Endodermal cell (in vitro differentiated cells): Measurements from ENCODE around the gene QKI. TPM values are rescaled to one million over a fixed set of nuclear protein-coding genes. Genes with fewer than 3 reads are reported as not detected.

Experiments used
- DNase-seq: peaks from one replicate; pipeline ENCODE4 v3.0.0-alpha.2; 2017
- H3K27ac ChIP-seq: 2 replicates; pipeline ENCODE4 v1.5.1; 2013; ENCODE audit warnings: mild to moderate bottlenecking, low read depth, low read length, moderate library complexity
- H3K27me3 ChIP-seq: 2 replicates; pipeline ENCODE4 v1.6.1; 2013; ENCODE audit warnings: mild to moderate bottlenecking, low read length, moderate library complexity; ENCODE audit not compliant: insufficient read depth, control insufficient read depth, poor library complexity, severe bottlenecking
- H3K36me3 ChIP-seq: 2 replicates; pipeline ENCODE4 v1.7.0; 2013; ENCODE audit warnings: mild to moderate bottlenecking, low read length, moderate library complexity; ENCODE audit not compliant: control insufficient read depth, insufficient read depth
- H3K4me1 ChIP-seq: one replicate; pipeline ENCODE4 v1.7.0; 2013; ENCODE audit warnings: low read length; ENCODE audit not compliant: control insufficient read depth, insufficient read depth
- H3K4me3 ChIP-seq: 2 replicates; pipeline ENCODE4 v1.5.1; 2013; ENCODE audit warnings: mild to moderate bottlenecking, low read length, moderate library complexity
- H3K9ac ChIP-seq: 2 replicates; pipeline ENCODE4 v1.6.1; 2013; ENCODE audit warnings: mild to moderate bottlenecking, low read length, moderate library complexity; ENCODE audit not compliant: poor library complexity, severe bottlenecking; ENCODE audit errors: extremely low read depth
- H3K9me3 ChIP-seq: 2 replicates; pipeline ENCODE4 v1.6.1; 2013; ENCODE audit warnings: mild to moderate bottlenecking, low read length, moderate library complexity; ENCODE audit not compliant: control insufficient read depth
- H3K27ac Mint-ChIP-seq: 2 replicates; pipeline ENCODE4 v1.8.0; 2020; ENCODE audit warnings: mixed read lengths
- H3K27me3 Mint-ChIP-seq: 2 replicates; pipeline ENCODE4 v1.8.0; 2021; ENCODE audit warnings: mild to moderate bottlenecking, mixed read lengths; ENCODE audit not compliant: insufficient read depth
- H3K36me3 Mint-ChIP-seq: 2 replicates; pipeline ENCODE4 v1.8.0; 2020; ENCODE audit warnings: low read depth, mixed read lengths
- H3K4me1 Mint-ChIP-seq: 2 replicates; pipeline ENCODE4 v1.8.0; 2020; ENCODE audit warnings: mixed read lengths
- H3K4me3 Mint-ChIP-seq: 2 replicates; pipeline ENCODE4 v1.8.0; 2020; ENCODE audit warnings: mild to moderate bottlenecking, moderate library complexity, mixed read lengths
- H3K9me3 Mint-ChIP-seq: 2 replicates; pipeline ENCODE4 v1.8.0; 2020; ENCODE audit warnings: mild to moderate bottlenecking, mixed read lengths
- CTCF ChIP-seq: fragments of 200-600 bp; sonication (generic); conservative IDR thresholded peaks from 2 replicates; pipeline ENCODE4 v1.5.0; 2021; ENCODE audit warnings: antibody characterized with exemption, mild to moderate bottlenecking
- WGBS, 2 experiments: methylation state at CpG; one replicate each; pipeline versions ENCODE4 v1.1.5 to v1.1.7; 2013; ENCODE audit warnings: missing lambda C conversion rate in 2 of 2, mixed read lengths in 1 of 2; ENCODE audit not compliant: insufficient coverage in 1 of 2, insufficient read length in 1 of 2; 5-methylcytosine and 5-hydroxymethylcytosine counted together
- total RNA-seq, 2 donors: library from RNA; stranded (reverse); fragmentation: NEBNext Ultra II Directional in 1 of 2; extraction: Animal tissue kit (Norgen Biotek cat#: 25700) in 1 of 2; gene quantifications; 2 replicates in 1 of 2; 3 replicates in 1 of 2; pipeline ENCODE4 v1.2.1, GENCODE V29; 2021

The QKI gene
- total RNA-seq, 2 donors from 2014 or later = 93.3 to 107 TPM

- no peak overlapping the region for H3K27ac Mint-ChIP-seq
- H3K27me3 ChIP-seq = no peaks in the 10 kb centered on the region
- no peaks in the 10 kb centered on the region for H3K4me1 ChIP-seq
- no peak for DNase-seq
- no peak for TF ChIP-seq CTCF
- H3K9ac ChIP-seq = no peak overlapping the region
- no peaks in the 10 kb centered on the region for H3K9me3 Mint-ChIP-seq
- H3K4me3 ChIP-seq = no peak overlapping the region
- no peaks in the 10 kb centered on the region for H3K9me3 ChIP-seq
- no peaks in the 10 kb centered on the region for H3K27me3 Mint-ChIP-seq
- no peak overlapping the region for H3K27ac ChIP-seq
- no peaks in the 10 kb centered on the region for H3K36me3 Mint-ChIP-seq
- 92% methylated on average over 5 of the region's 5 CpGs for WGBS, 2 experiments
- peaks cover 10% of the 10 kb centered on the region for H3K4me1 Mint-ChIP-seq
- H3K4me3 Mint-ChIP-seq = no peak overlapping the region
- no peaks in the 10 kb centered on the region for H3K36me3 ChIP-seq
These were observed 20.6 kb upstream of the QKI start for GRCh38 chr6:163393923-163394322.

- DNase-seq = no peak
- H3K4me3 Mint-ChIP-seq = no peak overlapping the region
- peaks cover 4% of the 10 kb centered on the region for H3K27me3 Mint-ChIP-seq
- Histone ChIP-seq H3K9me3 (no peaks in the 10 kb centered on the region), H3K27me3 (no peaks in the 10 kb centered on the region), H3K4me1 (no peaks in the 10 kb centered on the region), H3K9ac (no peak overlapping the region), H3K27ac (peak overlapping the region; percentile 17), H3K4me3 (no peak overlapping the region), H3K36me3 (no peaks in the 10 kb centered on the region)
- no peak overlapping the region for H3K27ac Mint-ChIP-seq
- no peaks in the 10 kb centered on the region for H3K9me3 Mint-ChIP-seq
- peaks cover 10% of the 10 kb centered on the region for H3K4me1 Mint-ChIP-seq
- no peaks in the 10 kb centered on the region for H3K36me3 Mint-ChIP-seq
- TF ChIP-seq CTCF = no peak
- 85% methylated on average over 4 of the region's 4 CpGs; no CpG with 5 or more reads in 1 of the 2 experiments for WGBS, 2 experiments
These were observed 19.9 kb upstream of the QKI start for GRCh38 chr6:163394659-163395058.

GRCh38 chr6:163395122-163395830 lies 19.2 kb upstream of the QKI start:
- H3K27ac ChIP-seq = peak overlapping the region; percentile 25
- H3K9me3 ChIP-seq = no peaks in the 10 kb centered on the region
- no peaks in the 10 kb centered on the region for H3K36me3 ChIP-seq
- Mint-ChIP-seq H3K4me3 (no peak overlapping the region), H3K4me1 (peaks cover 10% of the 10 kb centered on the region), H3K36me3 (no peaks in the 10 kb centered on the region), H3K27ac (no peak overlapping the region), H3K27me3 (peaks cover 7% of the 10 kb centered on the region), H3K9me3 (no peaks in the 10 kb centered on the region)
- WGBS, 2 experiments = 75 to 85% methylated on average over 2 to 5 of the region's 5 CpGs
- H3K4me1 ChIP-seq = no peaks in the 10 kb centered on the region
- no peaks in the 10 kb centered on the region for H3K27me3 ChIP-seq
- no peak overlapping the region for H3K4me3 ChIP-seq
- H3K9ac ChIP-seq = no peak overlapping the region
- no peak for DNase-seq
- no peak for TF ChIP-seq CTCF
